ENCODE results near the gene MAP4K5. TPM values are rescaled to one million over a fixed set of nuclear protein-coding genes. Genes with fewer than 3 reads are reported as not detected.
"Not testable (repeated sequence)": the region's sequence is repeated elsewhere in the genome, so short reads cannot be mapped to it uniquely, and the experiment has no call there.

Gene MAP4K5
- 10 to 100 TPM; 44.9 to 48.4 TPM for total RNA-seq
- long read RNA-seq, donor 1, partial matches to known transcripts = 6 of 12 reads
- long read RNA-seq, donor 1, other reads (novel, unspliced or antisense) = 6 of 12 reads
- long read RNA-seq, donor 2, partial matches to known transcripts = 12 of 15 reads
- long read RNA-seq, donor 2, other reads (novel, unspliced or antisense) = 3 of 15 reads

- intact Hi-C loops (cut with DNase I) = loop anchor here (5.0 kb wide), 2 partner anchors 210 to 215 kb away; no protein-coding TSS in a partner anchor
- peak; percentile 97 for DNase-seq (ENCODE audit: low spot score)
Measured at GRCh38 chr14:50532502-50533240, at the start of gene MAP4K5. TSS of gene MAP4K5 (minus strand) at chr14:50532569. CDS start at chr14:50532049, 520 bp downstream.

DNA sequence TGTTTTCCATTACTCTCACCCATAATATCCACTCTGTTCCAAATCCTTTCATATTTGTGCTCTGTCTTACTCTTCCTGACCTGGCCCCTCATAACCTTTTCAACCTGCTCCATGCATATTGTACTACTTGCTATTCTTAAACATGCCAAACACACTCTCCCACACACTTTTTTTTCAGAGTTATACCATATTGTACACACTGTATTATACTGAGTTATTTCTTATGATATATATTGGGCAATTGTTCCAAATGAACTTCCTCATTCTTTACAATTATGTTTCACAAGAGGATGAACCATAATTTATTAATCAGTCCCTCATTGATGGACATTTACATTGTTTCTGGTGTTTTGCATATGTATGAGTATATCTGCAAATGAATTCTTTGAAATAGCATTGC, 46.1 kb upstream of the MAP4K5 start:
- DNase-seq (ENCODE audit: low spot score) = no peak
- intact Hi-C loops (cut with DNase I) = no loop called here

DNA sequence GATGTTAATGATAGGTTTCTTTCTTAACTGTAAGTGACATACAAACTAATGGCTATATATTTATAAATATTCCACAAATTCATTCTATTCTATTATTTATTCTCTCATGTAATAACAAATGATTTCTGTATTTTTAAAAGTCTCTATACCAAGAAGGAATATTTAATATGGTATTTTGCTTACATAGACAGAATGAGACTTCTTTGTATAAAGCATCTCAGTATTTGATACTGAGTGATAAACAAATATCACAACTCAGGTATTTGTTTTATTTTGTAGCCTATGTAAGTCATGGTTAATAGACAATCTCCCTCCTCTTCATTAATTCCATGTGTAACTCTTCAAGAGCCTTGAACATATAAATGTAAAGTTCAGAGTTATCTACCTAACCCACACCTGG, 45.6 kb upstream of the MAP4K5 start:
- no peak for DNase-seq (ENCODE audit: low spot score)
- intact Hi-C loops (cut with DNase I) = no loop called here

DNA sequence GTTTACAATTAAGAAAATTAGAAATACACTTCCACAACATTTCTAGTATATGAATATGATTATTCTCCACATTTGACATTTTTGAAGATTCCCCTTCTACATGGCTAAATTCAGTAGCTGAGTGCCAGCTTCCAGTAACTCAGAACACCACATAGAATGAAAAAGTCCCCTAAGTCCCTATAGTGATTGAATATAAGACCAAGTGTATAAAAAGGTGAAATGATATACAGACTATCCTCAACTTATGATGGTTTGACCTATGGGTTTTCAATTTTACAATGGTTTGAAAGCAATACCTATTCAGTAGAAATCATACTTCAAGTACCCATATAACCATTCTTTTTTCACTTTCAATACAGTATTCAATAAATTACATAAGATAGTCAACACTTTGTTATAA, 43.4 kb upstream of the MAP4K5 start:
- intact Hi-C loops (cut with DNase I) = no loop called here
- no peak for DNase-seq (ENCODE audit: low spot score)

DNA sequence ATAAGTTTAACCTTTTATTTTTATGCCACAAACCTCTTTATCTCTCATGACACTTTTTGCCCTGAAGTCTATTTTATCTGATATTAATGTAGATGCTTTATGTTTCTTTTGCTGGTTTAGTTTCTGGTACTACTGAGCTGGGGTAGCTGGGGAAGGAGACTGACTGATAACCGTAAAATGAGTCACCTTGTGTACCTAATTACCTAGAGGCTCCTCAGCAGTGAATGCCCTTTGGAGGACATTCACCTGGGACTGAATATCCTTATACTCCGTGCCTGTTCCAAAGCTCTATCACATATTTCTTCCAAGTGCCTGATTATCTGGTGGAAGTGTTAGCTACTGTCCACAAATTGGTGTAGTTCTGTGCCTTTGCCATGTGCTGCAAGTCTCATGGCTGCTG, 41.5 kb upstream of the MAP4K5 start:
- intact Hi-C loops (cut with DNase I) = no loop called here
- DNase-seq (ENCODE audit: low spot score) = no peak

DNA sequence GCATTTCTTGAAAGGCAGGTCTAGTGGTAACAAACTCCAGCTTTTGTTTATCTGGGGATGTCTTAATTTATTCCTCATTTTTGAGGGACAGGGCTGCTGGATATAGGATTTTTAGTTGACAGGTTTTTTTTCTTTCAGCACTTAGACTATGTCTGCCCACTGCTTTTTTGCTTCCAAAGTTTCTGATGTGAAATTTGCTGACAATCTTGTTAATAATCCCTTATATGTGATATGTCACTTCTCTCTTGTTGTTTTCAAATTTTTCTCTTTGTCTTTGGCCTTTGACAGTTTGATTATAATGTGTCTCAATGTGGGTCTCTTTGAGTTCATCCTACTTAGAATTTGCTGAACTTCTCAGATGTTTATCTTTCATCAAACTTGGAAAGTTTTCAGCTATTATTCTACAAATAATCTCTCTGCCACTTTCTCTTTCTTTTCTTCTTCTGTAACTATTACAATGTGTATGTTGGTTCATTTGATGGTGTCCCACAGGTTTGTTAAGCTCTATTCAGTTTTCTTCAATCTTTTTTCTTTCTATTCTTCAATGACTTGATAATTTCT, 37.4 kb upstream of the MAP4K5 start:
- intact Hi-C loops (cut with DNase I) = no loop called here
- DNase-seq (ENCODE audit: low spot score) = no peak

DNA sequence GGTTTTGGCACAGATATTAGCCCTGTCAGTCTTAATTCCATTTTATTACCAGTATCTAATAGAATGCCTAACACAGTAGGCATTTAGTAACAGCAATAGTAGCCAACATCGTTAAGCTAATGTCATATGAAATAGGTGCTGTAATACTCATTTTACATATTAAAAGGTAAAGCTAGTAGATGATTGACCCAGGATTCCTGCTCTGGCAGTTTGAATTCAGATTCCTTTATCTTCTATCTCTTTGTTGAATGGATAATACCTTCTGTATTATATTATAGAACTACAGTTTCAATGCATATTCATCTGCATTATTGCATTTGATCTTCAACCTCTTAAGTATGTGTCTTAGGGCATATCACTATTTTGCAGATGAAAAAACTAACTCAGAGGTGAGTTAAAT, 30.5 kb upstream of the MAP4K5 start:
- intact Hi-C loops (cut with DNase I) = no loop called here
- no peak for DNase-seq (ENCODE audit: low spot score)

- peak; percentile 96 for DNase-seq (ENCODE audit: low spot score)
- intact Hi-C loops (cut with DNase I) = no loop called here
Measured at GRCh38 chr14:50560931-50561285, 28.5 kb upstream of the MAP4K5 start.

- intact Hi-C loops (cut with DNase I) = no loop called here
- peak; percentile 94 for DNase-seq (ENCODE audit: low spot score)
Measured at GRCh38 chr14:50559990-50560930, 27.9 kb upstream of the MAP4K5 start, which contains the start of gene ATL1. TSS of gene ATL1 (plus strand) at chr14:50560145. CDS start at chr14:50560266, 121 bp downstream.

DNA sequence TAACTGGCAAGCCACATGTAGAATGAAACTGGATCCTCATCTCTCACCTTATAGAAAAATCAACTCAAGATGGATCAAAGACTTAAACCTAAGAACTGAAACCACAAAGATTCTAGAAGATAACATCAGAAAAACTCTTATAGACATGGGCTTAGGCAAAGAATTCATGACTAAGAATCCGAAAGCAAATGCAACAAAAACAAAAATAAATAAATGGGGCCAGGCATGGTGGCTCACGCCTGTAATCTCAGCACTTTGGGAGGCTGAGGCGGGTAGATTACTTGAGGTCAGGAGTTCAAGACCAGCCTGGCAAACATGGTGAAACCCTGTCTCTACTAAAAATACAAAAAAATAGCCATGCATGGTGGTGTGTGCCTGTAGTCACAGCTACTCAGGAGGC, 20.4 kb upstream of the MAP4K5 start:
- DNase-seq (ENCODE audit: low spot score); intact Hi-C loops (cut with DNase I): not testable (repeated sequence)

DNA sequence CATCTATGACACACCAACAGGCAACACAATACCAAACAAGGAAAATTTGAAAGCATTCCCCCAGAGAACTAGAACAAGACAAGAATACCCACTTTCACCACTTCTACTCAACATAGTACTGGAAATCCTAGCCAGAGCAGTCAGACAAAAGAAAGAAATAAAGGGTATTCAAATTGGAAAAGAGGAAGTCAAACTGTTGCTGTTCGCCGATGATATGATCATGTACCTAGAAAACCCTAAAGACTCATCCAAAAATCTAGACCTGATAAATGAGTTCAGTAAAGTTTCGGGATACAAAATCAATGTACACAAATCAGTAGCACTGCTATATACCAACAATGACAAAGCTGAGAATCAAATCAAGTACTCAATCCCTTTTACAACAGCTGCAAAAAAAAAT, 19.5 kb upstream of the MAP4K5 start:
- intact Hi-C loops (cut with DNase I) = no loop called here

DNA sequence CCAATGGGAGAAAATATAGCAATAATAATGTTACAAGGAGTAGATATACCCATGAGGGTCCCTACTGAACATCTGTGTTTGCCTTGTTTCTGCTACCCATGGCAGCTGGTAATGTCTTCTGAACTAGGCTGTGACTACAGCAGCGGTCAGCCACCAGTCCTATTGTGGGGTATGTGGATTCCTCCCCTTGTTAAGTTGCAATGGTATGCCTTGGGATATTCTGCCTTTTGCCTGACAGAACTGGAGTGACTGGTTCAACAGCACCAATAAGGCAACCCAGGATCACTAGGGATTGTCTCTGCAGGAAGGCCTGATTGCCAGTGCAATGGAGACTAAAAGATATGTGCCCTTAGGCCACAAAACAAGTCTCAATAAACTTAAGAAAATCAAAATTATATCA, 17.9 kb upstream of the MAP4K5 start:
- DNase-seq (ENCODE audit: low spot score) = no peak
- intact Hi-C loops (cut with DNase I) = no loop called here

More for the DNA sequence above, 19.5 kb upstream of the MAP4K5 start:
- no peak for DNase-seq (ENCODE audit: low spot score)

- DNase-seq (ENCODE audit: low spot score) = no peak
- intact Hi-C loops (cut with DNase I) = no loop called here
Measured at GRCh38 chr14:50545618-50546017, 13.2 kb upstream of the MAP4K5 start.

- no peak for DNase-seq (ENCODE audit: low spot score)
- intact Hi-C loops (cut with DNase I) = no loop called here
Measured at GRCh38 chr14:50544911-50545310, 12.5 kb upstream of the MAP4K5 start.

- intact Hi-C loops (cut with DNase I) = no loop called here
- no peak for DNase-seq (ENCODE audit: low spot score)
Measured at GRCh38 chr14:50542941-50543418, 10.6 kb upstream of the MAP4K5 start.

DNA sequence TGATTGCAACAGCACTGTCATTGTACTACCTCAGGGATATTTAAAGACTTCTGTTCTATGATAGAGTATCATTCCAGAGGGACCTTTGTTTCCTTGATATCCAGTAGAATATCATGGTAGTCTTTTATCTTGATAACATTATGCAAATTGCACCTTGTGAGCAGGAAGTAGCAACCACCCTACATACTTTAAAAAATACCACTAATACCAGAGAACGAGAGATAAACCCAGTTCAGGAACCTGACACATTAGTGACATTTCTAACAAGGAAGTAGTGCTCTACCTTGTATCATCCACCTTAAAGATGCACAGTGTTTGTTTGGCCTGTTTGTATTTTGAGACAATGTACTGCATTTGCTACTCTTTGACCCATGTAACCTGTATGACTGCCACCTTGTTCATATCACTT, 8.8 kb upstream of the MAP4K5 start:
- intact Hi-C loops (cut with DNase I) = no loop called here
- DNase-seq (ENCODE audit: low spot score) = no peak

- intact Hi-C loops (cut with DNase I) = no loop called here
- no peak for DNase-seq (ENCODE audit: low spot score)
Measured at GRCh38 chr14:50539051-50539450, 6.7 kb upstream of the MAP4K5 start.

DNA sequence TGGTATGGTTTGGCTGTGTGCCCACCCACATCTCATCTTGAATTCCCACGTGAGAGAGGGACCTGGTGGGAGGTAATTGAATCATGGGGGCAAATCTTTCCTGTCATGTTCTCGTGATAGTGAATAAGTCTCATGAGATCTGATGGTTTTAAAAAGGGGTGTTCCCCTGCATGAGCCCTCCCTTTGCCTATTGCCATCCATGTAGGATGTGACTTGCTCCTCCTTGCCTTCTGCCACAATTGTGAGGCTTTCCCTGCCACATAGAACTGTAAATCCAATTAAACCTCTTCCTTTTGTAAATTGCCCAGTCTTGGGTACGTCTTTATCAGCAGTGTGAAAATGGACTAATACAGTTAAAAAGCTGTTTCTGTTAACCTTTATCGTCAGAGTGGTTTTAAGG, 5.7 kb upstream of the MAP4K5 start:
- intact Hi-C loops (cut with DNase I); DNase-seq (ENCODE audit: low spot score): not testable (repeated sequence)

DNA sequence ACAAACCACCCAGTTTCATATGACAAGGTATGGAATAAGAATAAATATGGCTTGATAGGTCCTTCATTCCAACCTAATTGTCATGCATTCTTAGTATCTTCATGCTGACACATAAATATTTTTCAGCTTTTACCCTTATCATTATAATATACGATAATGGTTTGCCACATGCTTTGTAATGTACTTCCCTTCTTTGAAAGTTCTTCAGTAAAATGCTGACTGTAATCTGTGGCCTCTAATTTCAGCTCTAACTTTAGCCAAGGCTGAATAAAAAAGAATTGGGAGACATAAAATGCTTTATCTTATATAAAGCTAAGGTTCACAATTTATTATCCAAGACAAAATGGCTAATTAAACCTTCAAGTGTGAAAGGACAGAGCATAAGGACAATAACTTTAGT, 2.6 kb upstream of the MAP4K5 start:
- intact Hi-C loops (cut with DNase I) = loop anchor here (5.0 kb wide), 2 partner anchors 213 to 218 kb away; no protein-coding TSS in a partner anchor
- DNase-seq (ENCODE audit: low spot score) = no peak

All from posterior vena cava (tissue), 2 donors.